ENCODE measurements around the gene STC2. TPM values are rescaled to one million over a fixed set of nuclear protein-coding genes. Genes with fewer than 3 reads are reported as not detected.

The STC2 gene
- total RNA-seq, 1 donor from 2014 or later = 0.31 TPM

- DNase-seq = no peak
Measured at GRCh38 chr5:173312821-173313220, 15.4 kb downstream of the STC2 start.

GRCh38 chr5:173311818-173312585 is 16.2 kb downstream of the STC2 start:
- DNase-seq = no peak

GRCh38 chr5:173310861-173311785 is 17.1 kb downstream of the STC2 start:
- peak; percentile 22 for DNase-seq

GRCh38 chr5:173310218-173310769 is 17.9 kb downstream of the STC2 start:
- DNase-seq = no peak

- no peak for DNase-seq
Measured at GRCh38 chr5:173309731-173310130, 18.5 kb downstream of the STC2 start.

- DNase-seq = no peak
Measured at GRCh38 chr5:173308226-173308625, 20.0 kb downstream of the STC2 start.

- DNase-seq = no peak
Measured at GRCh38 chr5:173307695-173308094, 20.5 kb downstream of the STC2 start.

GRCh38 chr5:173306695-173307094 is 21.5 kb downstream of the STC2 start:
- no peak for DNase-seq

GRCh38 chr5:173304591-173304988 is 23.6 kb downstream of the STC2 start:
- no peak for DNase-seq

GRCh38 chr5:173303878-173304590 is 24.2 kb downstream of the STC2 start:
- no peak for DNase-seq

GRCh38 chr5:173302546-173303155 is 25.6 kb downstream of the STC2 start:
- no peak for DNase-seq

- no peak for DNase-seq
Measured at GRCh38 chr5:173301695-173302545, 26.3 kb downstream of the STC2 start.

GRCh38 chr5:173300389-173301047 is 27.7 kb downstream of the STC2 start:
- no peak for DNase-seq

GRCh38 chr5:173299820-173300219 is 28.4 kb downstream of the STC2 start:
- no peak for DNase-seq

- no peak for DNase-seq
Measured at GRCh38 chr5:173298213-173298926, 29.8 kb downstream of the STC2 start.

- no peak for DNase-seq
Measured at GRCh38 chr5:173297813-173298212, 30.4 kb downstream of the STC2 start.

GRCh38 chr5:173296737-173297676 is 31.2 kb downstream of the STC2 start:
- no peak for DNase-seq

- no peak for DNase-seq
Measured at GRCh38 chr5:173295796-173296195, 32.4 kb downstream of the STC2 start.

Data from occipital lobe (tissue), 2 donors.